Activated CD4-positive, alpha-beta T cell treated with anti-CD3 and anti-CD28 coated beads for 1 hour (primary cell): ENCODE data around the gene ILK.

Experiments
- DNase-seq: peaks from one replicate; pipeline ENCODE4 v3.0.0-alpha.2; 2020

Gene ILK

GRCh38 chr11:6638429-6638828 is 34.9 kb downstream of the ILK start:
- no peak for DNase-seq

GRCh38 chr11:6640036-6640984 is 36.7 kb downstream of the ILK start:
- DNase-seq = no peak

GRCh38 chr11:6640985-6641701 is 37.6 kb downstream of the ILK start:
- no peak for DNase-seq

DNA sequence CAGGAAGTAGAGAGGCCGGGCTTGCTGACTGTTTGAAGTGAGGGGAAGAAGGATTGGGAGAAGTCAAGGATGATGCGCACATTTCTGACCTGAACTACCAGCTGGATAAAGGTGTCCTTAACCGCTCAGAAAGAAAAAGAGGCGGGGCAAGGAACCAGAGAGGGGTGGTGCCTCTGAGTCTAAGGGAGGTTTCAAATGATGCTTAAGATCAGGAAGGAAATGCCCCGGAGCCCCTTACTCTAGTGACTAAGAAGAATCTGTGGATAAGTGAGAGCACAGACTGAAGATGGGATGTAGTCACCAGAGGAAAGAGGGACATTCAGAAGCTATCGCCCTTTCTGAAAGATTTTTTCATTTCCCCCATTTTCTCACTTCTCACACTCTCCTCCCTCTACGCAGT is 39.4 kb downstream of the ILK start:
- no peak for DNase-seq

- no peak for DNase-seq
These were observed 42.5 kb downstream of the ILK start for GRCh38 chr11:6646071-6646470.

- no peak for DNase-seq
These were observed 43.0 kb downstream of the ILK start for GRCh38 chr11:6646576-6646917.

DNA sequence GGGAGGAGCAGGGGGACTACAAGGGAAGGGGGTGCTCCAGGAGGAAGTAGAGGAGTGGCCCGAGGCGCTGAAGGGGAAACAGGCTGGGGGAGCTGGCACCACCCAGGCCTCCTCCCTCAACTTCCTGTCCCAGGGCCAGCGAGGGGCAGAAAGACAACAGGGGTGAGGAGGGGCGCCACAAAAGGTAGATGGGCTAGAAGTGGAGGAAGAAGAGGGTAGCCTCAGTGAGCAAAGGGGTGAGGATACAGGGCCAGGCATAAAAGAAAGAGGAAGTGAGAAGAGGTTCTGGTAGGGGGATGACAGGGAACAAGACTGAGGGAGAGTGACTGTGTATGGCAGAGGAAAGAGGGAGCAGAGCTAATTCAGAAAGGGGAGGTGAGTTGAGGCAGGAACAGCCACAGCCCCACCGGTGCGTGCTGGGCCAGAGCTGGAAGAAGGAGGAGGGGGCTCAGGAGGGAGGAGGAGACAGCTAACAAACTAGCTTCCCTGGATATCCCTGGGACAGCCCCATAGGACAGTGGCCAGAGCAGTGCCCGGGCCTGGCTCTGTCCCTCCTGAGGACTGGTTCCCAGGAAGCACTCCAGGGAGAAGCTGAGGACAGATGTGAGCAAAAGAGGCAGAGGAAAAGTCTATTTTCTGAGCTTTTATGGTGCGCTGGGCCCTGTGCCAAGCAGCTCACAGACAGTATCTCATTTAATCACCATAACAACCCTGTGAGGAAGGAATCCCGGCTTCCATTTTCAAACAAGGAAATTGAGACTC is 43.5 kb downstream of the ILK start:
- no peak for DNase-seq

DNA sequence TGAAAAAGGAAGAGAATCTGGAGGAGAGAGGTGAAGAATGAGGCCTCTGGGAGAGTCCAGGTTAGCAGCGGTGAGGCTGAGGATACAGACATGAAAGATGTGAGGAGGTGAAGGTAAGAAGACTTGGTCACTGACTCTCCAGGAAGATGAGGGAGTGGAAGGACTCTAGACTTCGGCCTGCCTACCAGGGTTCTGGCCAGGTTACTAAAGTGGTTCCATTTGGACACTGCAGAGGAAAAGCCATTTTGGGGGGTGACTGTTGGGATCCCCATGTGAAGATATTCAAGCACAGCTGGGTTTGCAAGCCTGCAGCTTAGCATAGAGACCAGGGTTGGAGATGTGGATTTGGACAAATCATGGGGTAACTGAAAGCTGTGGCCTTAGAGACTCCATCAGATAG is 44.3 kb downstream of the ILK start:
- DNase-seq = no peak

- no peak for DNase-seq
These were observed 44.9 kb downstream of the ILK start for GRCh38 chr11:6648501-6648900.

- no peak for DNase-seq
These were observed 46.5 kb downstream of the ILK start for GRCh38 chr11:6650104-6650503.

DNA sequence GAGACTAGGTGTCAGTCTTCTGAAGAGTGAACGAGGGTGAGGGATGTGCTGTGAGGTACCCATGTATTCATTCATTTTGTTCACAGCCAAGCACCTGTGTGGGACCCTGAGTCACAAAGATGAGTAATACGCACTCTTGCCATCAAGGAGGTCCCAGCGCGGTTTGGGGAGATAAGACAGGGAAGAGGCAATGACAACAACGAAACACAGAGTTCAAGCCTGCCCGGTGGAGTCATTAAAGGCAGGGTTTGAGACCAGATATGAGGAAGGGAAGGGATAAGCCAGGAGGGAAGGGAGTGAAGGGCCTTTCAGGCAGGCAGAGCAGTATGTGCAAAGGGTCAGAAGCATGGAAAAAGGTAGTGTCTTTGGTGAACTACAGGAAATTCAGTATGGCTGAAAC is 47.4 kb downstream of the ILK start:
- no peak for DNase-seq

DNA sequence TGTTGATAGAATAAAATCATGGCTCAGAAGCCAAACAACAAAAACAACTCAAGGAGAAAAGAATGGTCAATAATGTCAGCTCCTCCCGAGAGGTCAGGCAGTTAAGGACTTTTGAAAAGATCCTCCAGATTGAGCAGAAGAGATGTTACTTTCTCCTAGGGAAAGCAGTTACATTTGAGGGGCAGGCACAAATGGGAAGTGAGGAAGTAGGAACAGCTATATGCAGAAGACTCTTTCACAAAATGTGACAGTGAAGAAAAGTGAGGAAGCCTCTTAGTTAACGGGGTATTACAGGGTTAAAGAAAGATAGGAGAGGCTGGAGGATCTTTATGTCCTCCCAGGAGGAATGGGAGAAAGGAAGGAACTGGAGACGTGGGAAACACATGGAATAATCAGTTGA is 48.6 kb downstream of the ILK start:
- DNase-seq = no peak

GRCh38 chr11:6653097-6653496 is 49.5 kb downstream of the ILK start:
- no peak for DNase-seq

- no peak for DNase-seq
These were observed 50.1 kb downstream of the ILK start for GRCh38 chr11:6653656-6654055.

- no peak for DNase-seq
These were observed 50.9 kb downstream of the ILK start for GRCh38 chr11:6654281-6655019.

GRCh38 chr11:6655020-6655789 is 51.6 kb downstream of the ILK start:
- DNase-seq = no peak

- DNase-seq = no peak
These were observed 52.4 kb downstream of the ILK start, which contains the start of gene DCHS1 for GRCh38 chr11:6655790-6656583. DCHS1 (minus strand) TSS chr11:6655809; CDS start chr11:6641613, 14,196 bp downstream.

- no peak for DNase-seq
These were observed 53.0 kb downstream of the ILK start for GRCh38 chr11:6656584-6656915.

DNA sequence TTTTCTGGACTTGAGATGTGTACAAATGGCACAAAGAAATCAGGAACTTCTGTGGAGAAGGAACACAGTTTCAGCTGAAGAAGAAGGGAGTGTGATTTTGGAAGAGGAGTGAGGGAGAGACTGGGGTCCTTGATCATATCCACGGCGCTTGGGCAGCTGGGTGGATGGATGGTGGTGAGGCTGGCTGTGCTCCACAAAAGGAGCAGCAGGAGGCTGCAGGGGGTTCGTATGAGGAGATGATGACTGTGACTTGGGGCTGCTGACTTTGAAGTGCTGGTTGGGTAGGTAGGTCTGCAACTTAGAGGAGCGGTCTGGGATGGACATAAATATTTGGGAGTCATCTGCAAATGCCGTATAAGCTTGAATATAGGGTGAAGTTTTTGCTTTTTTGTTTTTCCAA is 53.4 kb downstream of the ILK start:
- DNase-seq = no peak

DNA sequence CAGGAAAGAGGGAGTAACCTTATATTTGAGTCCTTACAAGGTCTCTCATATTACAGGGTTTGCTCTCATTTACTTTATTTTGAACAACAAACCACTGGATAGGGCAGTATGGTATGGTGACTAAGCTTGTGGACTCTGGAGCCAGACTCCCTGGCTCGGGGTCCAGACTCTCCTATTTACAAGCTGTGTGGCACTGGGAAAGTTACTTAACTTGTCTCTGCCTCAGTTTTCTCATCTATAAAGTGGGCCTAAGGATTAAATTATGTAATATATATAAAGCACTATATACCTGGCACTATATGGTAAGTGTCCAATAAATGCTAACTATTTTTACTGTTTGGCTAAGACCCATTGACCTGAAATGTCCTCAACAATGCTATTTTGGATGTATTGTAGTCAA is 53.8 kb downstream of the ILK start:
- no peak for DNase-seq

DNA sequence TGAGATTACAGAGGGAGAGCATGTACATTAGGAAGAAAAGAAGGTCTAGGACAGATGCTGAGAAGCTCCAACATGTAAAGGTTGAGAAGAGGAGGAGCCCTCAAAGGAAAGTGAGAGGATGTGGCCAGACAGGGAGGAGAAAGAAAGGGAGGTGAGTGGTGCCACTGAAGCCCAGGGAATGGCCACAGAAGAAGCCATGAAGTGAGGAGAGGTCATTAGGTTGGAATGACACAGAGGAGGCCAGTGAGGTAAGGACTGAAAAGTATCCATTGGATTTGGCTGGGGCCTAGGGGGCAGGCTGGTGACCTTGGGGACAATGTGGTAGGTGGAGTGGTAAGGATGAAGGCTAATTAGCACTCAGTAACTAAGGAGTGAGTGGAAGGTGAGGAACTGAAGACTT is 55.1 kb downstream of the ILK start:
- no peak for DNase-seq
